Natural killer cell (primary cell): ENCODE results near the gene SLC12A9. TPM values are rescaled to one million over a fixed set of nuclear protein-coding genes. Genes with fewer than 3 reads are reported as not detected.

Source experiments
- ATAC-seq, 3 donors: fragments of 150-1000 bp in 2 of 3; fragments of 200-7000 bp in 1 of 3; cut with Tn5 transposase; 1 replicate in 1 of 3; 2 replicates in 2 of 3; pipeline ENCODE4 v1.10.0; 2021; ENCODE audit warnings: mild to moderate bottlenecking in 2 of 3, moderate library complexity in 2 of 3
- DNase-seq, 2 donors: peaks; one replicate each; pipeline versions ENCODE4 v3.0.0 to v3.0.0-alpha.2; 2013 to 2021; ENCODE audit warnings: mixed read lengths in 1 of 2
- H3K27ac ChIP-seq: one replicate; pipeline ENCODE4 v1.5.1; 2013; ENCODE audit warnings: mild to moderate bottlenecking, low read length
- H3K27me3 ChIP-seq: one replicate; pipeline ENCODE4 v1.6.1; 2013; ENCODE audit warnings: low read length; ENCODE audit not compliant: control insufficient read depth, insufficient read depth
- H3K36me3 ChIP-seq: one replicate; pipeline ENCODE4 v1.6.1; 2013; ENCODE audit warnings: low read length; ENCODE audit not compliant: control insufficient read depth, insufficient read depth
- H3K4me1 ChIP-seq: one replicate; pipeline ENCODE4 v1.6.1; 2013; ENCODE audit warnings: low read length; ENCODE audit not compliant: control insufficient read depth, insufficient read depth
- H3K4me3 ChIP-seq: one replicate; pipeline ENCODE4 v1.5.1; 2013; ENCODE audit warnings: low read length
- H3K9me3 ChIP-seq: one replicate; pipeline ENCODE4 v1.6.1; 2013; ENCODE audit warnings: low read length; ENCODE audit not compliant: control insufficient read depth, insufficient read depth
- H3K27ac Mint-ChIP-seq, 2 donors: one replicate each; pipeline ENCODE4 v1.8.0; 2022; ENCODE audit warnings: mild to moderate bottlenecking in 2 of 2, mixed read lengths in 2 of 2, moderate library complexity in 1 of 2
- H3K27me3 Mint-ChIP-seq, 2 donors: one replicate each; pipeline ENCODE4 v1.8.0; 2022; ENCODE audit warnings: low read depth in 2 of 2, mixed read lengths in 2 of 2
- H3K36me3 Mint-ChIP-seq: one replicate; pipeline ENCODE4 v1.8.0; 2022; ENCODE audit warnings: mixed read lengths
- H3K4me1 Mint-ChIP-seq, 2 donors: one replicate each; pipeline ENCODE4 v1.8.0; 2022; ENCODE audit warnings: mixed read lengths in 2 of 2
- H3K4me3 Mint-ChIP-seq: one replicate; pipeline ENCODE4 v1.8.0; 2022; ENCODE audit warnings: mild to moderate bottlenecking, moderate library complexity, mixed read lengths
- H3K9me3 Mint-ChIP-seq, 2 donors: one replicate each; pipeline ENCODE4 v1.8.0; 2022; ENCODE audit warnings: mixed read lengths in 2 of 2
- CTCF ChIP-seq: fragments of 200-600 bp; IDR thresholded peaks from one replicate; pipeline ENCODE4 v1.8.0; 2022; ENCODE audit warnings: antibody characterized with exemption
- WGBS: methylation state at CpG from one replicate; pipeline ENCODE4 v1.1.7; 2013; ENCODE audit warnings: missing lambda C conversion rate; ENCODE audit not compliant: insufficient coverage; 5-methylcytosine and 5-hydroxymethylcytosine counted together
- intact Hi-C: fragments of 100-400 bp; cut with micrococcal nuclease; formaldehyde crosslinking; loops from one replicate; pipeline ENCODE4 v1.14.2; 2022
- total RNA-seq, 4 donors: library from RNA; stranded (reverse); fragments of 120-200 nt in 1 of 4; gene quantifications; one replicate each; pipeline versions ENCODE4 v1.2.3 to v1.2.4, GENCODE V29; 2013 to 2022

Gene SLC12A9
- total RNA-seq, 3 donors from 2014 or later (not counting 1 experiment from before 2014, with no cell fraction given) = 35.0 to 44.2 (median 38.1) TPM

GRCh38 chr7:100881136-100881535 lies 28.6 kb downstream of the SLC12A9 start:
- H3K27ac ChIP-seq = no peak overlapping the region
- H3K4me1 ChIP-seq = peaks cover 14% of the 10 kb centered on the region
- Mint-ChIP-seq H3K4me3 (no peak overlapping the region), H3K4me1 (peaks cover 37 to 40% of the 10 kb centered on the region in 2 donors), H3K36me3 (no peaks in the 10 kb centered on the region), H3K9me3 (no peaks in the 10 kb centered on the region), H3K27me3 (no peaks in the 10 kb centered on the region), H3K27ac (no peak overlapping the region)
- intact Hi-C loops = no loop called here
- H3K4me3 ChIP-seq = no peak overlapping the region
- WGBS = 97% methylated on average over 20 of the region's 20 CpGs
- DNase-seq = no peak
- no peak for ATAC-seq
- H3K36me3 ChIP-seq = peaks cover 65% of the 10 kb centered on the region
- H3K27me3 ChIP-seq = no peaks in the 10 kb centered on the region
- no peaks in the 10 kb centered on the region for H3K9me3 ChIP-seq
- TF ChIP-seq CTCF = no peak

GRCh38 chr7:100882201-100882600 lies 29.7 kb downstream of the SLC12A9 start:
- no peaks in the 10 kb centered on the region for H3K27me3 ChIP-seq
- H3K4me3 Mint-ChIP-seq = no peak overlapping the region
- WGBS = 97% methylated on average over 9 of the region's 9 CpGs
- no peaks in the 10 kb centered on the region for H3K9me3 ChIP-seq
- intact Hi-C loops = no loop called here
- H3K36me3 Mint-ChIP-seq = no peaks in the 10 kb centered on the region
- DNase-seq = no peak
- no peak overlapping the region for H3K27ac Mint-ChIP-seq
- peaks cover 76% of the 10 kb centered on the region for H3K36me3 ChIP-seq
- H3K4me1 ChIP-seq = peaks cover 14% of the 10 kb centered on the region
- H3K27me3 Mint-ChIP-seq = no peaks in the 10 kb centered on the region
- TF ChIP-seq CTCF = no peak
- ATAC-seq = no peak
- H3K4me3 ChIP-seq = no peak overlapping the region
- H3K9me3 Mint-ChIP-seq = no peaks in the 10 kb centered on the region
- H3K4me1 Mint-ChIP-seq = peaks cover 33 to 39% of the 10 kb centered on the region in 2 donors
- H3K27ac ChIP-seq = no peak overlapping the region

GRCh38 chr7:100882785-100883526 lies 30.4 kb downstream of the SLC12A9 start:
- no peak for DNase-seq
- H3K9me3 Mint-ChIP-seq = no peaks in the 10 kb centered on the region
- H3K27ac ChIP-seq = no peak overlapping the region
- H3K27ac Mint-ChIP-seq = no peak overlapping the region
- WGBS = 97% methylated on average over 24 of the region's 24 CpGs
- H3K36me3 ChIP-seq = peaks cover 79% of the 10 kb centered on the region
- no peak for TF ChIP-seq CTCF
- ATAC-seq = no peak
- intact Hi-C loops = no loop called here
- H3K27me3 Mint-ChIP-seq = no peaks in the 10 kb centered on the region
- no peaks in the 10 kb centered on the region for H3K27me3 ChIP-seq
- H3K4me3 Mint-ChIP-seq = no peak overlapping the region
- H3K9me3 ChIP-seq = no peaks in the 10 kb centered on the region
- H3K4me1 Mint-ChIP-seq = peaks cover 32 to 46% of the 10 kb centered on the region in 2 donors
- peaks cover 21% of the 10 kb centered on the region for H3K4me1 ChIP-seq
- no peak overlapping the region for H3K4me3 ChIP-seq
- H3K36me3 Mint-ChIP-seq = no peaks in the 10 kb centered on the region
